H1 (cell line): ENCODE results near the gene LDLRAD3. TPM values are rescaled to one million over a fixed set of nuclear protein-coding genes. Genes with fewer than 3 reads are reported as not detected.

Experiments used
- HDAC2 ChIP-seq, 2 experiments: fragments of 300-600 bp in 1 of 2; sonication (generic) in 1 of 2; IDR thresholded peaks; 2 replicates each; pipeline ENCODE4 v1.6.1; 2011 to 2012; ENCODE audit warnings: low read depth in 2 of 2, low read length in 2 of 2, mild to moderate bottlenecking in 2 of 2, moderate library complexity in 2 of 2, borderline replicate concordance in 1 of 2, inconsistent platforms in 1 of 2
- polyA plus RNA-seq, 7 experiments: library from polyadenylated mRNA; depleted of rRNA in 3 of 7; stranded (reverse) in 5 of 7; unstranded in 2 of 7; fragments of >200 nt in 5 of 7; fragments of 200-250 nt in 2 of 7; gene quantifications; 1 replicate in 5 of 7; 2 replicates in 1 of 7; 4 replicates in 1 of 7; pipeline versions ENCODE4 v1.2.1 to v1.2.3, GENCODE V29; 2011 to 2013; ENCODE audit warnings: missing spikeins in 2 of 7, mixed read lengths in 2 of 7
- total RNA-seq: library from RNA; stranded (reverse); fragmentation: NEBNext Ultra II Directional; extraction: Animal tissue kit (Norgen Biotek cat#: 25700); gene quantifications from 2 replicates; pipeline ENCODE4 v1.2.1, GENCODE V29; 2021

The LDLRAD3 gene
- total and polyA plus RNA-seq, 2 of the 8 experiments (the other 6 are each of a cell fraction or from before 2014, with no cell fraction given) = 18.6 to 22.8 TPM

GRCh38 chr11:35980686-35981390 is 37.0 kb downstream of the LDLRAD3 start (continued):
- TF ChIP-seq HDAC2 (IDR thresholded peaks at IDR 0.05; ENCODE audit: borderline replicate concordance in 1 of 2, low read depth in 2 of 2, low read length in 2 of 2) = no peak
